Left ventricle myocardium superior (tissue), 1 donor: Measurements from ENCODE around the gene ARSI. TPM values are rescaled to one million over a fixed set of nuclear protein-coding genes. Genes with fewer than 3 reads are reported as not detected.
"Not testable (repeated sequence)": the region's sequence is repeated elsewhere in the genome, so short reads cannot be mapped to it uniquely, and the experiment has no call there.

Source experiments
- ATAC-seq: fragments of 200-7000 bp; cut with Tn5 transposase; one replicate; pipeline ENCODE4 v1.9.1; 2020; ENCODE audit warnings: mild to moderate bottlenecking, moderate library complexity
- DNase-seq: peaks from one replicate; pipeline ENCODE4 v3.0.0-alpha.2; 2020
- intact Hi-C: fragments of 100-400 bp; cut with micrococcal nuclease; formaldehyde crosslinking; loops from one replicate; pipeline ENCODE4 v1.11.0; 2022
- total RNA-seq: library from RNA; stranded (reverse); fragmentation: NEBNext Ultra II Directional; extraction: Animal tissue kit (Norgen Biotek cat#: 25700); gene quantifications from one replicate; pipeline ENCODE4 v1.2.1, GENCODE V29; 2021
- donor health status: DM: no; HTN: yes; CAD: no; lungs with severe emphysema.

ARSI gene
- total RNA-seq, 1 donor from 2014 or later: 0.25 TPM

- intact Hi-C loops: no loop called here
- DNase-seq: no peak
- peak; percentile 52 for ATAC-seq
Observed at GRCh38 chr5:150254774-150255173, 47.9 kb downstream of the ARSI start.

GRCh38 chr5:150254363-150254762, 48.3 kb downstream of the ARSI start:
- ATAC-seq: no peak
- DNase-seq: no peak
- intact Hi-C loops: no loop called here

GRCh38 chr5:150253416-150254208, 49.1 kb downstream of the ARSI start:
- intact Hi-C loops: no loop called here
- DNase-seq (no peak), ATAC-seq (no peak)

- DNase-seq (no peak), ATAC-seq (no peak)
- intact Hi-C loops: no loop called here
Observed at GRCh38 chr5:150252489-150252888, 50.2 kb downstream of the ARSI start.

GRCh38 chr5:150251504-150251903, 51.2 kb downstream of the ARSI start:
- intact Hi-C loops: no loop called here

GRCh38 chr5:150249744-150250143, 53.0 kb downstream of the ARSI start:
- intact Hi-C loops: no loop called here
- no peak for DNase-seq
- ATAC-seq: no peak

More at GRCh38 chr5:150251504-150251903, 51.2 kb downstream of the ARSI start:
- DNase-seq (no peak), ATAC-seq (no peak)

- intact Hi-C loops: no loop called here
- DNase-seq (no peak), ATAC-seq (no peak)
Observed at GRCh38 chr5:150248946-150249345, 53.8 kb downstream of the ARSI start.

GRCh38 chr5:150248493-150248892, 54.2 kb downstream of the ARSI start:
- intact Hi-C loops, ATAC-seq, DNase-seq: not testable (repeated sequence)

GRCh38 chr5:150247726-150248125, 55.0 kb downstream of the ARSI start:
- DNase-seq (no peak), ATAC-seq (no peak)
- intact Hi-C loops: no loop called here

GRCh38 chr5:150246835-150247234, 55.9 kb downstream of the ARSI start:
- intact Hi-C loops: no loop called here
- no peak for DNase-seq

GRCh38 chr5:150246429-150246828, 56.3 kb downstream of the ARSI start:
- no peak for DNase-seq
- ATAC-seq: no peak
- intact Hi-C loops: no loop called here

More at GRCh38 chr5:150246835-150247234, 55.9 kb downstream of the ARSI start:
- peak; percentile 4 for ATAC-seq

Other genes starting within 250 kb of the ARSI start
- 20.1 TPM for gene CSF1R, start 216.4 kb downstream of the ARSI start, total RNA-seq
- gene PDGFRB, start 147.1 kb downstream of the ARSI start, total RNA-seq: 47.8 TPM
- gene CDX1, start 136.1 kb downstream of the ARSI start, total RNA-seq: not detected
- not detected for gene SLC6A7, start 112.8 kb downstream of the ARSI start, total RNA-seq
- gene CAMK2A, start 13.1 kb downstream of the ARSI start, total RNA-seq: 16.6 TPM
- gene TCOF1, start 54.8 kb upstream of the ARSI start, total RNA-seq: 21.0 TPM
- 341 TPM for gene CD74, start 110.0 kb upstream of the ARSI start, total RNA-seq
- 1,255 TPM for gene RPS14, start 146.8 kb upstream of the ARSI start, total RNA-seq
- 57.9 TPM for gene NDST1, start 205.2 kb upstream of the ARSI start, total RNA-seq